ENCODE data around the gene GRSF1. TPM values are rescaled to one million over a fixed set of nuclear protein-coding genes. Genes with fewer than 3 reads are reported as not detected.
"Not testable (repeated sequence)": the region's sequence is repeated elsewhere in the genome, so short reads cannot be mapped to it uniquely, and the experiment has no call there.

The GRSF1 gene
- 61.1 TPM for total RNA-seq

- DNase-seq (ENCODE audit: low spot score): peak; percentile 95
Observed at GRCh38 chr4:70839589-70840093, at the start of gene GRSF1. GRSF1 (minus strand) TSS chr4:70839890; CDS start chr4:70839827, 63 bp downstream.

- DNase-seq (ENCODE audit: low spot score): no peak
Observed at GRCh38 chr4:70885174-70885573, 45.5 kb upstream of the GRSF1 start.

- no peak for DNase-seq (ENCODE audit: low spot score)
Observed at GRCh38 chr4:70880739-70881138, 41.0 kb upstream of the GRSF1 start.

- no peak for DNase-seq (ENCODE audit: low spot score)
Observed at GRCh38 chr4:70877556-70877955, 37.9 kb upstream of the GRSF1 start.

GRCh38 chr4:70874268-70875156 lies 34.8 kb upstream of the GRSF1 start:
- DNase-seq (ENCODE audit: low spot score): no peak

GRCh38 chr4:70873216-70873615 lies 33.5 kb upstream of the GRSF1 start:
- DNase-seq (ENCODE audit: low spot score): no peak

- DNase-seq (ENCODE audit: low spot score): no peak
Observed at GRCh38 chr4:70868778-70869177, 29.1 kb upstream of the GRSF1 start.

- no peak for DNase-seq (ENCODE audit: low spot score)
Observed at GRCh38 chr4:70863099-70863790, 23.6 kb upstream of the GRSF1 start.

- no peak for DNase-seq (ENCODE audit: low spot score)
Observed at GRCh38 chr4:70859066-70859465, 19.4 kb upstream of the GRSF1 start.

GRCh38 chr4:70858454-70858853 lies 18.8 kb upstream of the GRSF1 start:
- no peak for DNase-seq (ENCODE audit: low spot score)

- DNase-seq (ENCODE audit: low spot score): no peak
Observed at GRCh38 chr4:70855464-70855863, 15.8 kb upstream of the GRSF1 start.

- no peak for DNase-seq (ENCODE audit: low spot score)
Observed at GRCh38 chr4:70849291-70849690, 9.6 kb upstream of the GRSF1 start.

GRCh38 chr4:70844180-70844579 lies 4.5 kb upstream of the GRSF1 start:
- DNase-seq (ENCODE audit: low spot score): no peak

- no peak for DNase-seq (ENCODE audit: low spot score)
Observed at GRCh38 chr4:70842761-70843435, 3.2 kb upstream of the GRSF1 start.

GRCh38 chr4:70841951-70842350 lies 2.3 kb upstream of the GRSF1 start:
- DNase-seq (ENCODE audit: low spot score): no peak

GRCh38 chr4:70841211-70841610 lies 1.5 kb upstream of the GRSF1 start:
- no peak for DNase-seq (ENCODE audit: low spot score)

- DNase-seq (ENCODE audit: low spot score): not testable (repeated sequence)
Observed at GRCh38 chr4:70840631-70841030, 941 bp upstream of the GRSF1 start.

GRCh38 chr4:70840137-70840536 lies 447 bp upstream of the GRSF1 start:
- peak; percentile 43 for DNase-seq (ENCODE audit: low spot score)

GRCh38 chr4:70838666-70839588 lies 763 bp downstream of the GRSF1 start:
- DNase-seq (ENCODE audit: low spot score): peak; percentile 50

- DNase-seq (ENCODE audit: low spot score): no peak
Observed at GRCh38 chr4:70838204-70838603, 1.5 kb downstream of the GRSF1 start.

- DNase-seq (ENCODE audit: low spot score): no peak
Observed at GRCh38 chr4:70836081-70836480, 3.6 kb downstream of the GRSF1 start.
